Measurements from ENCODE around the gene NPPC.
"Not testable (repeated sequence)": the region's sequence is repeated elsewhere in the genome, so short reads cannot be mapped to it uniquely, and the experiment has no call there.

Gene NPPC, protein sequence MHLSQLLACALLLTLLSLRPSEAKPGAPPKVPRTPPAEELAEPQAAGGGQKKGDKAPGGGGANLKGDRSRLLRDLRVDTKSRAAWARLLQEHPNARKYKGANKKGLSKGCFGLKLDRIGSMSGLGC

GRCh38 chr2:231926180-231926741 is at the start of gene NPPC:
Gene NPPC (minus strand): TSS chr2:231926396. CDS start chr2:231926249, 147 bp downstream.
- DNase-seq (ENCODE audit: low read depth in 2 of 2), result peak; percentile 68 to 76

GRCh38 chr2:231975001-231975400 is 48.8 kb upstream of the NPPC start:
- no peak for DNase-seq (ENCODE audit: low read depth in 2 of 2)

- DNase-seq (ENCODE audit: low read depth in 2 of 2), result no peak
Measured at GRCh38 chr2:231970461-231970860, 44.3 kb upstream of the NPPC start.

- DNase-seq (ENCODE audit: low read depth in 2 of 2), result no peak
Measured at GRCh38 chr2:231968820-231969219, 42.6 kb upstream of the NPPC start.

DNA sequence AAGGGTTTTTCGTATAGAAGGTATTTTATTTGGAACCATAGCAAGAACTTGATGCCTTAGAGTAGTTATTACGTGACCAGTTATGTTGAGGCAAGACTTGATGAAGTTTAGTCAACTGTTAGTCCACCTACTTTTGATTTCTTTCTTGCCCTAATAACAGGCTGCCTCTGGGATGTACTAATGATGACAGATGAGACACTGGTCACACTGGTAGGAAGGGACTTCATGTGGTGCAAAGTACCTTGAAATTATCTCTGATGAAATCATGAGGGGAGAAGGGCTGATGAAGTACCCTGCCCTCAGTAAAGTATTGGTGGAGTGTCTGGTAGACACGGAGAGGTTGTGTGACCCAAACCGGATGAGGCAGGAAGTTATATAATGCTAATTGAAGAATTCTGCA is 40.7 kb upstream of the NPPC start:
- no peak for DNase-seq (ENCODE audit: low read depth in 2 of 2)

DNA sequence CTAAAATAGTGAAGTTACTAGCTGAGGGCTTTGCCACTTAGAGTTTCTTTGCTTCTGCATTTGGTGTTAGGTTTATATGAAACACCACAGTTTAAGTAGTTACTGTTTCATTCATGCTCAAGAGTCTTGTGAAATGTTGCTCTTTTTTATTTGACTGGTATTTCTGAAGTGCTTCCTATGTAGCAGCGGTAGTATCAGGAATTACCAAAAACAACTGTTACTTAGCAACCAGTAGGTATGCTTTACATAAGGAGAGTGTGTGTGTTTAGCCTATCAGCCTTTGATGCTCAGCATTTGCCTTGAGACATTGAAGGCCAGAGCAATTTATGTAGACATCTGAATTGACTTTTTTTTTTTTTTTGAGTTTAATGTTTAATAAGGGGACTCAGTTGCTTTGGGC is 38.9 kb upstream of the NPPC start:
- DNase-seq (ENCODE audit: low read depth in 2 of 2), result no peak

DNA sequence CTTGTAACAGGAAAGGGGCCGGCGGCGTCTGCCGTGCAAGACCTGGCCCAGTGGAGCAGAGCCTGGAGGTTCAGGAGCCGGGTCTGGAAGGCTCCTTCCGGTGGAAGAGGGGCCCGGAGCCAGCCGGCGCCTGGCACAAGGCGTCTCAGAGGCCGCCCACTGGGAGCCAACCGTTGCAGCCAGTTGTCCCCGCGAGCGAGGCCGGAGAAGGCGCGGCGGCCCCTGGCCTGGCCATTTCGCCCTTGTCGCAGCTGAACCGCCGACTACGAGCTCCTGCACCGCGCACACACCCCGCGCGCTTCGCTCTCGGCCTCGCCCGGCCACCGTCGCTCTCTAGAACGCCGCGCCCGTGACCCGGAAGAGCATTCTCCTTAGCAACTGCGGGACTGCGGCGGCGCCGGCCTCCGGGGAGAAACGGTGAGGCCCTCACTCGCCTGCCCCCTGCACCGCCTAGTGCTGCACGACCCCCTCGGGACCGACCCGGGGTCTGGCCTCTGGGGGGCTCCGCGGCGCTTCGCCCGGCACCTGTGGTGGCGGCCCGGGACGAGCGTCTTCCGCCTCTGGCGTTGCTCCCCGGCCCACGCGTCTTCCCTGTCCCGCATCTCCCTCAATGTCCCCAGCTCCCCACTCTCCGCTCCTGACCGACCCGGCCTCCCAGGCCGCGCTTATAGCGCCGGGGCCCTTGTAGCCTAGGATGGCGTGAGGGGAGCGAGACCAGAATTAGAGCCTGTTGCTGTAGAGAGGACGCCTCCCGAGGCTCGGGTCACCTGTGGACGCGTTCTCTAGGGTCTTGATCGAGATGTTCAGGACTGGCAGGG is 35.4 kb upstream of the NPPC start, which contains the start of gene DIS3L2:
Gene DIS3L2 (plus strand): TSS at position 365 of the 818 bp plus-strand sequence. CDS start 53,215 bp downstream, outside the sequence.
- peak; percentile 60 to 62 for DNase-seq (ENCODE audit: low read depth in 2 of 2)

DNA sequence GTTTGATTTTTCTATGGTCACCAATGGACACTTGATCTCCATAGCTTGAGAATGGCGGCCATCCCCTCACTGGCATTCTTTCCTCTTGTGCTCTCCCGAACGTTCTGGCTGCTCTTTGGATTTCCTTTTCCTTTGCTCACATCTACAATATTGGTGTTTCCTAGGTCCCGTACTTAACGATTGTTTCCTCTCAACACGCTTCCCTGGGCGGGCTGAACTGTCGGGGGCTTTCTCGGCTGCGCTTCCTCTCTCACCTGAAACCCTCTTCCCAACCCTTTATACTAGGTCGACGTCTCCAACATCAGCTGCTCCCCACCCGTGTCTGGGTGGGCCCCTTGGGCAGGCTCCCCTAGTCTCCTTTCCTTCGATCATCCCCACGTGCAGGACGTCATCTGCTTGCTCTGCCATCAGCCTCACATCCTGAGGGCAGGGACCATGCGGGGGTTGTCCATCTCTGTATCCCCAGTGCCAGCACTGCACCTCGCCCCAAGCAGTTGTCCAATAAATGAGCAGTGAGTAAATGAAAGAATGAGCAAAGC is 34.7 kb upstream of the NPPC start:
- DNase-seq (ENCODE audit: low read depth in 2 of 2), result no peak

DNA sequence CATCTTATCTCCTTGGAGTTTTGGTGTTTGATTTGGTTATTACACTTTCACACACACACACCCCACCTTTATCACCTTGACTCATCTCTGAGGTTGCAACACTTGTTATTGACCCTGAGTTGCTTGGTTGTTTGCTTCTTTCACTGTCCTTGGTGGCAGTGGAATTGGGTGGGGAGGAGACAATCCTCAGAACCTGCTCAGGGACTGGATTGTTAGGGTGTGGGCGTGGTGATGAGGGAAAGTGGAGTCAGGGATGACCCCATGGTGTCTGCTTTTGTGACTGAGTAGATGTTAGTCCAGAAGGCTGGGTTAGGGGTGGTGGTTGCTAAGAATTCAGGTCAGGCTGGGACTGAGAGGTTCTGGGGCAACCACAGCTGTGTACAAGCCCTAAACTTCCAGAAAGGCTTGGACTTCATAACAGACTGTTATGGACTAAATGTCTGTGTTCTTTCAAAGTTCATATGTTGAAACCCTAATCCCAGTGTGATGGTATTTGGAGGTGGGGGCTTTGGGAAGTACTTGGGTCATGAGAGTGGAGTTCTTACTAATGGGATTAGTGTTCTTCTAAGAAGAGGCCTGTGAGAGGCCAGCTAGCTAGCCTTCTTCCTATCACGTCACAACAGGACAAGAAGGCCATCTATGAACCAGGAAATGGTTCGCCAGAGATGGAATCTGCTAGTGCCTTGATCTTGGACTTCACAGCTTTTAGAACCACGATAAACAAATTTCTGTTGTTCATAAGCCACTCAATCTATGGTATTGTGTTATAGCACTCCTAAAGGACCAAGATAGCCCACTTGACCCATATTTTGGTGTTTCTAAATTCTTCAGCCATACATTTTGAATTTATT is 31.9 kb upstream of the NPPC start:
- no peak for DNase-seq (ENCODE audit: low read depth in 2 of 2)

- no peak for DNase-seq (ENCODE audit: low read depth in 2 of 2)
Measured at GRCh38 chr2:231955758-231956472, 29.7 kb upstream of the NPPC start.

GRCh38 chr2:231951452-231952035 is 25.3 kb upstream of the NPPC start:
- DNase-seq (ENCODE audit: low read depth in 2 of 2), result no peak

DNA sequence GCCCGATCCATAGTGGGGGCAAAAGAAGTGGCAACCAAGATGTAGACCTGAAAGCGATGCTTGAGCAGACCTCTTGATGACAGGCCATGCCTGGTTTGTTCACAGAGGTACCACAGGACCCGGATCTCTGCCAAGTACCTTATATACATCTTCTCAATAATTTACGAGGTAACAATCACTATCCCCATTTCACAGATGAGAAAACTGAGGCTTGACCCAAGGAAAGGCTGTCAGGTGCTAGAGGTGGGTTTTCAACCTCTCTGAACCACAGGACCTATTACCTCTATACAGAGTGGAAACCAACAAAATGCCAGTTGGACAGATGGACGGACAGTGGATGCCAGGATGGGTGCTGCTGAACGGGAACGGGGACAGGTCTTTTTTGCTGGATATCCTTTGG is 21.5 kb upstream of the NPPC start:
- no peak for DNase-seq (ENCODE audit: low read depth in 2 of 2)

GRCh38 chr2:231947112-231947511 is 20.9 kb upstream of the NPPC start:
- DNase-seq (ENCODE audit: low read depth in 2 of 2), result not testable (repeated sequence)

DNA sequence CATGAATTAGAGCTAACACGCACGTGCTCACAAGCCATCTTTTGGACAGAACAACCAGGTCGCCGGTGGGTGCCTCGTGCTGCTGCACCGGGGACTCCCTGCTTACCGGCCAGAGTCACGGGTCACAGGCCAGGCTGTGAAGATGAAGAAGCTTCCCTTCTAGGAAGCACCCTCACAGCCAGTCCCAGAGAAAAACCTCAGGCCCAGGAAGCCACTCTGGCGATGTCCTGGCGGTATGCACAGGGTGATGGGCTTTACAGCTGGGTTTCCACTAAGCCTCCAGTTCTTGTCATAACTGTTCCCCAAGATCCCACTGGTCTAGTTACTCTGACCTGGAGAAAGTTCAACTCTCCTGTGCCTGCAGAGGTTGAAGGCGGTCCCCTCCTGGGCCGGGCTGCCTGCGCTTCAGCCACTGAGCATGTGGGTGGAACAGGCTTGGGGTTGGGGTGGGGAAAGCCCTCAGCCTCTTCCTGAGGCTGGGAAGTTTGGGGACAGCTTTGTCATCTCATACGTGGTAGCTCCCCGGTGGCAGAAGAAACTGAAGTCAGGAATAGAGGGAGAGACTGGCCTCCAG is 20.1 kb upstream of the NPPC start:
- no peak for DNase-seq (ENCODE audit: low read depth in 2 of 2)

DNA sequence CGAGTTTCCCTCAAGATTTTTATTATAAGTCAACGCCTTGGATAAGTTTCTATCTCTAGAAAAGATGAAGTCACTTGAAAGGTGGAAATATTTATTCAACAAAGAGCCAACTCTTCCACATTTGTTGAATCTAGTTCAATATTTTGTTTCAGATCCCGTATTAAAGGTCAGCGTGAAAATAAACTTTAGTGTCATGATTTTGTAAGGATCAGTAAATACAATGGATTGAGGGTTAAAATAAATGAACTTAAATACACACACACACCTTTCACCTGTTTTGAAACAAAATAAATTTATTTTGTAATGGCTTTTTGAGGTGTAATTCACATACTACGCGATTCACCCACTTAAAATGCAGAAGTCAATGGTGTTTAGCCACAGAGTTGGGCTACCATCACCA is 16.0 kb upstream of the NPPC start:
- no peak for DNase-seq (ENCODE audit: low read depth in 2 of 2)

DNA sequence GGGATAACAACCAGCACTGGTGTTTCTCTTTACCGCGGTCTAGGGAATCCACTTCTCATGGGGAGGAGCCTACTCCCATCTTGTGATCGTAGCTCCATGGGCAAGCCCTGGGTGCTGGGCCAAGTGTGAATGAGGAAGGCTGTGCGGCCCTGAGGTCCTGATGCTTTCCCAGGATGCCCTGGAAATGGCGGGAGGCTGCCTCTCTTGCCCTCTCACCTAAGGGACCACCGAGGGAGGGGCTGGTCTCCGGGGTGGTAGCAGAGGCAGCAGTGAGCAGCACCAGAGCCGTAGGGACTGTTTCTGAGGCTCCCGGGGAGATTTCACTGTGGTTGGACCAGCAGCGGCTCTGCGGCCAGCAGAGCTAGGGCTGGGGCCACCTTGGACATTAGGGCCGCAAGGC is 15.5 kb upstream of the NPPC start:
- DNase-seq (ENCODE audit: low read depth in 2 of 2), result no peak

GRCh38 chr2:231940795-231941194 is 14.6 kb upstream of the NPPC start:
- no peak for DNase-seq (ENCODE audit: low read depth in 2 of 2)

DNA sequence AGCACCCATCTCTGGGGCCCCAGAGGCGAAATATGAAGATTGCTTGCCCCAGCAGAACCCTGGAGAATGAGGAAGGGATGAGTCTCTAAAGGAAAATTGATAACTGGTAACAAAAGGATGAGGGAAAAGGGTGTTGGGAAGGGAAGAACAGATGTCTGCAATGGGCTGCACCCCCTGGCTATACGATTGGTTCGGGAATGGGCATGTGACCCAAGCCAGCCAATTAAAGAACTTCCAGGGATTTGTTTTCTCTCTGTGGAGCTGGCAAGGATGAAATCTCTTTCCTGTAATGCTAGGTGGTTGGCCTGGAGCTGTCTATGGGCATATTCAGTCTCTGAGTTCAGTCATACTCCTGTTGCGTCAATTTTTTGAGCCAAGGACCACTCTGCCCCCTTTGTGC is 12.8 kb upstream of the NPPC start:
- DNase-seq (ENCODE audit: low read depth in 2 of 2), result no peak

GRCh38 chr2:231937057-231937456 is 10.9 kb upstream of the NPPC start:
- no peak for DNase-seq (ENCODE audit: low read depth in 2 of 2)

DNA sequence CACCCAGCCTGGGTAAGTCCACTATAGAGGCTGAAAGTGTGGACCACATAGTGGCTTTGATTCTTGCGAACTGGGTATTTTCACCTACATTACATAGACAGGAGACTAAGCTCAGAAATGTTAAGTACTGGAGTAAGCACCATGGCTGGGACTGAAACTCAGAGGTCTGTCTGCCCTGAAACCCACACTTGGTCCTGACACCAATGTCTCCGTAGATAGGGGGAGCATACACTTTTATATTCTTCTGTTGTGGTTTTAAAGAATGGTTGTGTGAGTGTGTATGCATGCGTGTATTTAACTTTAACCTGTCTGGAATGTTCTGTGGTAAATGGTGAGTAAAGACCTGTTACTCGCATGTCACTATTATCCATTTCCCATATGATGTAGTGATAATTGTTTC is 10.3 kb upstream of the NPPC start:
- DNase-seq (ENCODE audit: low read depth in 2 of 2), result no peak

DNA sequence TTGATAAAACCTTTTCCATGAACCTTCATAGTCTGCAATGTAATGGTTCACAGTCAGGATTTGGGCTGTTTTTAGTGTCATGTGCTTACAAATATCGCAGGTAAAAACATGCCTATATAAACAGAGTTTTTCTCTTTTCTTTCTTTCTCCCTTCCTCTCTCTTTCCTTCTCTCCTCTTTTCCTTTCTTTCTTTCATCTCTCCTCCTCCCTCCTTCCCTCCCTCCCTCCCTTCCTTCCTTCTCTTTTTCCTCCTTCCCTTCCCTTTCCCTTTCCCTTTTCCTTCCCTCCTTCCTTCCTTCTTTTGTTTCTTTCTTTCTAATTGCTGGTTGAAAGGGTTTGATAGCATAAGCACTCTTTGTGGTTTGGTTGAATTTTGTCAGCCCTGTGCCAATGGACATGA is 9.6 kb upstream of the NPPC start:
- DNase-seq (ENCODE audit: low read depth in 2 of 2), result no peak
